ENCODE results near the gene SPON1. TPM values are rescaled to one million over a fixed set of nuclear protein-coding genes. Genes with fewer than 3 reads are reported as not detected.

SPON1 gene
- total and polyA plus RNA-seq, 2 experiments from 2014 or later = 2.9 to 6.4 TPM

- no peaks in the 10 kb centered on the region for H4K20me1 ChIP-seq (replicated peaks; ENCODE audit: insufficient read depth)
- no peak for TF ChIP-seq ETS1 (IDR thresholded peaks at IDR 0.05)
- DNase-seq (ENCODE audit: low spot score) (no peak), ATAC-seq (no peak)
- H3K27ac ChIP-seq (ENCODE audit: low read depth) = no peak overlapping the region
- H3K36me3 ChIP-seq (ENCODE audit: insufficient read depth) = no peaks in the 10 kb centered on the region
- no peaks in the 10 kb centered on the region for H3K36me3 Mint-ChIP-seq (ENCODE audit: low read depth)
- peaks cover 5% of the 10 kb centered on the region; the same call in 2 of the 3 replicates for H3K4me1 Mint-ChIP-seq
- no peaks in the 10 kb centered on the region for H3K27me3 ChIP-seq (ENCODE audit: insufficient read depth)
- no peaks in the 10 kb centered on the region for H3F3A ChIP-seq (replicated peaks; ENCODE audit: low read depth)
- H3K27me3 Mint-ChIP-seq (ENCODE audit: insufficient read depth, low read depth, poor library complexity) = peaks cover 6% of the 10 kb centered on the region
- no peak overlapping the region for H3K27ac Mint-ChIP-seq
- no peak overlapping the region for H3K4me3 ChIP-seq
- no peak overlapping the region for H3K4me3 Mint-ChIP-seq
- H3K9me3 Mint-ChIP-seq = no peaks in the 10 kb centered on the region
- no peak overlapping the region for H3K4me2 ChIP-seq
- 0 out of 2 replicates have a peak, but pooled peaks cover 7% of the 10 kb centered on the region for H3K9me2 ChIP-seq (ENCODE audit: insufficient read depth)
- no peaks in the 10 kb centered on the region for H3K4me1 ChIP-seq (ENCODE audit: insufficient read depth)
- no peaks in the 10 kb centered on the region for H3K79me2 ChIP-seq (replicated peaks; ENCODE audit: insufficient read depth)
- no peak overlapping the region for H2AFZ ChIP-seq
Measured at GRCh38 chr11:14242187-14242586, 279.7 kb downstream of the SPON1 start.

GRCh38 chr11:14242733-14243132, 280.2 kb downstream of the SPON1 start:
- Histone ChIP-seq H3K27ac (ENCODE audit: low read depth) (no peak overlapping the region), H3K4me3 (no peak overlapping the region), H3K4me2 (no peak overlapping the region), H3K4me1 (ENCODE audit: insufficient read depth) (no peaks in the 10 kb centered on the region), H3K36me3 (ENCODE audit: insufficient read depth) (no peaks in the 10 kb centered on the region), H3K9me2 (ENCODE audit: insufficient read depth) (0 out of 2 replicates have a peak, but pooled peaks cover 7% of the 10 kb centered on the region), H4K20me1 (replicated peaks; ENCODE audit: insufficient read depth) (no peaks in the 10 kb centered on the region), H2AFZ (no peak overlapping the region), H3K79me2 (replicated peaks; ENCODE audit: insufficient read depth) (no peaks in the 10 kb centered on the region), H3K27me3 (ENCODE audit: insufficient read depth) (no peaks in the 10 kb centered on the region), H3F3A (replicated peaks; ENCODE audit: low read depth) (no peaks in the 10 kb centered on the region)
- no peak for DNase-seq (ENCODE audit: low spot score)
- Mint-ChIP-seq H3K4me3 (no peak overlapping the region), H3K27me3 (ENCODE audit: insufficient read depth, low read depth, poor library complexity) (peaks cover 6% of the 10 kb centered on the region), H3K36me3 (ENCODE audit: low read depth) (no peaks in the 10 kb centered on the region), H3K4me1 (peaks cover 10% of the 10 kb centered on the region), H3K9me3 (no peaks in the 10 kb centered on the region), H3K27ac (no peak overlapping the region)
- ATAC-seq = no peak
- no peak for TF ChIP-seq JUNB (IDR thresholded peaks at IDR 0.05; ENCODE audit: unreplicated experiment)
- TF ChIP-seq CREB1 (CRISPR knock-in tag; IDR thresholded peaks at IDR 0.05; ENCODE audit: low read depth) = no peak
- no peak for TF ChIP-seq EZH2 (IDR thresholded peaks at IDR 0.05; ENCODE audit: low read depth, unreplicated experiment)
- TF ChIP-seq NANOG (IDR thresholded peaks at IDR 0.05; ENCODE audit: borderline replicate concordance) = no peak
- no peak for TF ChIP-seq ETS1 (IDR thresholded peaks at IDR 0.05)
- no peak for TF ChIP-seq REST (IDR thresholded peaks at IDR 0.05; ENCODE audit: unreplicated experiment)
- no peak for TF ChIP-seq ZNF462 (CRISPR knock-in tag; IDR thresholded peaks at IDR 0.05)
- no peak for TF ChIP-seq ZNF114 (CRISPR knock-in tag; IDR thresholded peaks at IDR 0.05)
- TF ChIP-seq ZNF331 (CRISPR knock-in tag; IDR thresholded peaks at IDR 0.05; ENCODE audit: low read depth) = no peak
- TF ChIP-seq EZH2phosphoT487 (IDR thresholded peaks at IDR 0.05; ENCODE audit: unreplicated experiment) = no peak
